OCI-LY3 (cell line): ENCODE data around the gene HHATL.

Experiments
- CTCF ChIP-seq: fragments of 200-600, 300-600 bp; sonication (generic); IDR thresholded peaks from 2 replicates; pipeline ENCODE4 v1.5.1; 2014; ENCODE audit warnings: antibody characterized with exemption, low read length, low read depth
- EZH2phosphoT487 ChIP-seq: fragments of 200-600 bp; shearing (Covaris generic); IDR thresholded peaks from 2 replicates; pipeline ENCODE4 v1.6.1; 2018; ENCODE audit warnings: antibody characterized with exemption, mixed run types, low read depth

DNA sequence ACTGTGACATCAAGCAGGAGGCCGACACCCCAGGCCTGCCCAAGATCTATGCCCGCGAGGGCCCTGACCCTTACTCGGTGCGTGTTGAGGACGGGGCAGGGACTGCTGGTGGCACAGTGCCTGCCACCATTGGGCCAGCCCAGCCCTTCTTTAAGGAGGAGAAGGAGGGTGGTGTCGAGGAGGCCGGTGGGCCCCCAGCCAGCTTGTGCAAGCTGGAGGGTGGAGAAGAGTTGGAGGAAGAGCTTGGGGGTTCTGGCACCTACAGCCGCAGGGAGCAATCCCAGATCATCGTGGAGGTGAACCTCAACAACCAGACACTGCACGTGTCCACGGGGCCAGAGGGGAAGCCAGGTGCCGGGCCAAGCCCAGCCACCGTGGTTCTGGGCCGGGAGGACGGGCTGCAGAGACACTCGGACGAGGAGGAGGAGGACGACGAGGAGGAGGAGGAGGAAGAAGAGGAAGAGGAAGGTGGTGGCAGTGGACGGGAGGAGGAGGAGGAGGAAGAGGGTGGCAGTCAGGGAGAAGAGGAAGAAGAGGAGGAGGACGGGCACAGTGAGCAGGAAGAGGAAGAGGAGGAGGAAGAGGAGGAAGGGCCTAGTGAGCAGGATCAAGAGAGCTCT, 43.7 kb downstream of the HHATL start:
- TF ChIP-seq CTCF, result no peak
- TF ChIP-seq EZH2phosphoT487, result no peak
